ENCODE data around the gene SPEF2.
"Not testable (repeated sequence)": the region's sequence is repeated elsewhere in the genome, so short reads cannot be mapped to it uniquely, and the experiment has no call there.

Gene SPEF2

DNA sequence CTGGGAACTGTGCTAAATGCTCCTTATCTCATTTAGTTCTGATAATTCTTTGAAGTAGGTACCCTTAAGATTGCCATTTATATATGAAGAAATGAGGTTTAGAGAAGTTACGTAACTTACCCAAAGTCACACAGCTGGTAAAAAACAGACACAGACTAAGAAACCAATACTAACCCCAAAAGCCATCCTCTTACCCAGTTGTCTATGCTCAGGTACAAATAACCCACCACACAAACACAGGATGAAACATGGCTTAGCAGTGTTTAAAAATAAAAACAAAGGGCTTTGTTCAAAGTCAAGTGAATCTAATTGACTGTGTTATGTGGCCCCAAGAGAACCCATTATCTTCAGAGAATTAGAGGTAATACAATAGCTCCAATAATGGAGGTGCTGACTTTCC lies 202.0 kb downstream of the SPEF2 start:
- DNase-seq (ENCODE audit: low read depth, low spot score) = no peak

DNA sequence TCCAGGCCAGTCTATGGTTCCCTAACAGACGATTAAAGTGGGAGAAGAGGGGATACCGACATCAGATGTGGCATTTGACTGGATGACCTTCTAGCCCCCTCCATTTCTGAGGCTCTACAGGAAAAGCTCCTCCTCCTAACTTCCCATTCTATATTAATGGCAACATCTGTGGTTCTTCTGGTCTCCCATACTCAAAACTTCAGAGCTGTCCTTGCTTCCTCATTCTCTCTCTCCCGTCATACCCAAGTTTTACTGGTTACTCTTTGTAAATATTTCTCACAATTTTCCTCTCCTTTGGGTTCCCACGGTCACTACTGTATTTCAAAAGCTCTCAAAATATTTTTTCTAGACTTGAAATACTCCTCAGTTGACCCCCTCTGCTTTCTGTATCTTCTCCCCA lies 203.1 kb downstream of the SPEF2 start:
- DNase-seq (ENCODE audit: low read depth, low spot score) = no peak

GRCh38 chr5:35821513-35821912 lies 203.8 kb downstream of the SPEF2 start:
- DNase-seq (ENCODE audit: low read depth, low spot score) = no peak

DNA sequence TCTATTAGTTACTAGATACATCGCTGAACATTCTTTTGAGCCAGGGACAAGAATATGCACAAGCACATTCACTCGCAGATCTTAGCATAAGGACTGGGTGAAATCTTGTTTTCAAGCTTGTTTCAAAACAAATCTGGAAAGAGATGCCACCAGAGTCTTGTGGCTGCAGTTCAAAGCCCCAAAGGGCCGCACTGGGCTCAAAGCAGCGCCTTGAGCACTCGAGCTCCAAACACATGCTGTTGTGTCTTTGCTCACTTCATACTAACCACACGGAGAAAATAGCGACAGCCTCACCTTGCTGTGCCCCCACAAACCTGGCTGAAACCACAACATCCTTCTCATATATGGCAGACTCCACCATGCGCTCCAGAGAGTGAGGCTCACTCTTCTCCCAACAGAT lies 204.8 kb downstream of the SPEF2 start:
- DNase-seq (ENCODE audit: low read depth, low spot score) = no peak

- DNase-seq (ENCODE audit: low read depth, low spot score) = no peak
Measured at GRCh38 chr5:35823347-35824098, 205.9 kb downstream of the SPEF2 start.

- DNase-seq (ENCODE audit: low read depth, low spot score) = no peak
Measured at GRCh38 chr5:35826056-35826455, 208.4 kb downstream of the SPEF2 start.

- DNase-seq (ENCODE audit: low read depth, low spot score) = no peak
Measured at GRCh38 chr5:35826554-35826953, 208.9 kb downstream of the SPEF2 start.

DNA sequence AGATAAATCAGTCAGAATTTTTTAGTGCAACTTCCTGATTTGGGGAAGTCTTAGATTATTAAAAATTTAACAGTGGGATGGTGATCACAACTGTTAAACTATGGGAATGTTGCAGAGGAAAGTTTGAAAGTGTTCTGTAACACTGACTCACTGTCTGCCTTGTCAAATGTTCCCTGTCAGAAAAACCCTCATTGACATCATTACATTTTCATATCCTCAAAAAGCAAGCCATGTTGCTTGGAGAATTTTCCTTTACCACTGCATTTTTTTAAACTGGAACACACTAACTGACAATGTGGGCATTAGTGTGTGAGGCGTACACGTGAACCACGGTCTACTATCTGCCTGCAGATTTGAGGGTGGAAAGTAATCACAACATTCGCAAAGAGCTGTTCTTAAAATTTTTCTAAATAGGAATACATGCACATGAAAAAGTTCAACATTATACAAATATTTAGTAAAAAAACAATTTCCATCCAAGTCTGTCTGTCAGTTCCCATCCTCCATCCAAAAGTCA lies 210.5 kb downstream of the SPEF2 start:
- no peak for DNase-seq (ENCODE audit: low read depth, low spot score)

GRCh38 chr5:35830587-35830986 lies 212.9 kb downstream of the SPEF2 start:
- DNase-seq (ENCODE audit: low read depth, low spot score) = no peak

GRCh38 chr5:35832762-35833161 lies 215.1 kb downstream of the SPEF2 start:
- DNase-seq (ENCODE audit: low read depth, low spot score) = no peak

GRCh38 chr5:35833224-35833623 lies 215.6 kb downstream of the SPEF2 start:
- DNase-seq (ENCODE audit: low read depth, low spot score) = no peak

DNA sequence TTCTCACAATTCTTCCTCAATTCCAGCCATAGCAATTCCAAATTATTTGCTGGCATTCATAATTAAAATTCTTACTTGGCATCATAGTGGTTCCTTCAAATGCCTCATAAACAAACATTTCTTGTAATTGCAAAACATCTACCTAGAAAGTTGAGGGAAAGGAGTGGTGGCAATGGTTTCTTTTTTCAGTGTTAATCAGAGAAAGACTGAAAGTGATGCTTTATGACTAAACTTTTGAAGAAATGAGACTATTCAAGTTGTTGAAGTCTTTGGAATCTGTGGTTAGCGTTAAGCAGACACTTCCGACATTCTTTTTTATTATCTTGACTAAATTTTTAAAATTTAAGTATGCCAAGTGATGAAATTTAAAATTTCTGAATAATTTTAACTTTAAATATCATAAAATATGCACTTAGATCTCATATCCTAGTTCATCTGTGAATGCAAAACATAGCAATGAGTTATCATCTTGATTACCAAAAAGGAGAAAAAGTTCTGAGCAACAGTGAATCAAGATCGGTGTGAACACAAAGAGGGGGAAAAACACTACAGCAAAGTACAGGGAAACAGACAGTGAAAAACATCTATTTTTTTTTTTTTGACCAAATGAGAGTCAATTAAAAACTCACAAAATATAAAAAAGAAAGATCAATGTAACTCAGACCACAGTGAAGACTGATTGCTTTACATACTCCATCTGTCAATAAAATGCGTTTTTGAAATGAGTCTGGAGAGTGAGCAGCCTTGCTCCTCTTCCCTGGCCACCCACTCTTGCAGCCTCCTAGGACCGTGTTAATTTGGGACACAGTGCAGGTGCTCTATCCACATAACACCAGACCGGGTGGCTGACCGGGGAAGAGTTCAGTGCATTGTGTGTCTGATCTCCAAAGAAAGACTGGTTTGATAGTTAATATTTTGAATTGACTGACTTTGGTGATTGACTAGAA lies 218.4 kb downstream of the SPEF2 start:
- DNase-seq (ENCODE audit: low read depth, low spot score) = no peak

GRCh38 chr5:35838370-35839042 lies 220.8 kb downstream of the SPEF2 start:
- no peak for DNase-seq (ENCODE audit: low read depth, low spot score)

DNA sequence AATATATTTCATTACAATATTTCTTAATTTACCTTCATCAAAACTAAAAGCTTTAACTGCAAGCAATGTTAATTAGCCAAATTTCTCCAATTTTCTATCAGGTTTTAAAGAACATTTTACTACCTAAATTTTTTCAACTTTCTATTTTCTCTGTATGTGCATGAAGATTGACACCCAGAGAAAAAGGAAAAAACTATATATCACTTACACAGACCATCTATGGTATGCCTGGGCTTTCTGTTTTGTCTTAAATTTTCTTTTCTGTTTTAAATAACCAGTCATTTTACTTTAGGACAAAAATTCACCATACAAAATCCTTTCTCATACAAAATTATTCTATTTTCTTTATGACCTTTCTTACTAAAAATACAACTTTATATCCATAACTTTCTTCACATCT lies 225.2 kb downstream of the SPEF2 start:
- DNase-seq (ENCODE audit: low read depth, low spot score) = no peak

DNA sequence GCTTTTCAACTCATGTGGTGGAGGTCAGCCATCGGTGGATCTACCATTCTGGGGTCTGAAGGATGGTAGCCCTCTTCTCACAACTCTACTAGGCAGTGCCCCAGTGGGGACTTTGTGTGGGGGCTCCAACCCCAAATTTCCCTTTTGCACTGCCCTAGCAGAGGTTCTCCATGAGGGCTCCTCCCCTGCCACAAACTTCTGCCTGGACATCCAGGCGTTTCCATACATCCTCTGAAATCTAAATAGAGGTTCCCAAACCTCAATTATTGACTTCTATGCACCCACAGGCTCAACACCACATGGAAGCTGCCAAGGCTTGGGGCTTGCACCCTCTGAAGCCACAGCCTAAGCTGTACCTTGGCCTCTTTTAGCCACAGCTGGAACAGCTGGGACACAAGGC lies 227.8 kb downstream of the SPEF2 start:
- not testable (repeated sequence) for DNase-seq (ENCODE audit: low read depth, low spot score)

DNA sequence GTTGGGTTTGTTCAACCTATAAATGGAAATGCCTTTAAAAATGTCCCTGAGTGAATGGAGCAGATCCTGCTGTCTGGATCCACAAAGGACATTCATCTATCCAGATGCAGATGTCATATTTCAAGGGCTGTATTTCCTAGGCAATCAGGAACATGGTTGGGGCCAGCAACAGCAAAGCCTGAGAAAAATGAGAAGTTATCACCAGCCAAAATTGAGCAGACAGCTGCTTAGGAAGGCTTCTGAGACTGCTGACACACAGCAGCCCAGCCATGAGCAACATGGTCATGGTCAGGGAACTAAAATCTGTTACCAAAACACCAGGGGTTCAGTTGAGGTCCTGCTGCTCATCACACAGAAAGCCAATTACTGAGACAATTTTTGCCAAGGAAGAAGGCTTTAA lies 229.8 kb downstream of the SPEF2 start:
- DNase-seq (ENCODE audit: low read depth, low spot score) = no peak

DNA sequence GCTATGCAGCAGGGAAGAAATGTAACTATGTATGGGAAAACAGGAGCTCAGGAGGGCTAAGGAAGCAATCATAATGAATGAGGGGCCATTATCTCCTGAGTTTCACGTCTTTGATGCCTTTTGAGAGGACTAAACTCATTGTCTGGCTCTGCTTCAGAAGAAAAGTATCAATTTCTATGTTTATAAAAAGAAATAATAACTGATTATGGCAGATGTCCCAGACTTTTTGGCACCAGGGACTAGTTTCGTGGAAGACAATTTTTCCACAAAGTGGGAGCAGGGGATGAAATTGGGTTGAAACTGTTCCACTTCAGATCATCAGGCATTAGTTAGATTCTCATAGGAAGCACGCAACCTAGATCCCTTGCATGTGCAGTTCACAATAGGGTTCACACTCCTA lies 230.3 kb downstream of the SPEF2 start:
- no peak for DNase-seq (ENCODE audit: low read depth, low spot score)

DNA sequence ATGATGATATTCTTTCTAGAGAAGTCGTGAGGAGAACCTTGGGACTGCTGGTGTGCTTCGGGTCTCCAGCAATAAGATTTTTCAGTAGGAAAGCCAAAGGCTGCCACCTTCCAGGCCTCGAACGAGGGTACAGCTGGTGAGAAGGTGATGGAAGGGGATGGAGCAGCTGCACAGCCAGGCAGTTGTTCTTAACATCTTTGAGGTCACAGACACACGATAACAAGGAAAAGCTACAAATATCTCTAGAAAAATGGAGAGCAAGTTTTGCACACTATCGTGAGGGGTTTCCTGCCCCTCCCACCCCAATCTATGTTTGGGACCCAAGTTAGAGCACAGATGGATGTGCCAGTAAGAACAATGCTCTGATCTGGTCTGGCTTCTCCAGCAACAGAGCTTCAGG lies 232.2 kb downstream of the SPEF2 start:
- DNase-seq (ENCODE audit: low read depth, low spot score) = no peak

DNA sequence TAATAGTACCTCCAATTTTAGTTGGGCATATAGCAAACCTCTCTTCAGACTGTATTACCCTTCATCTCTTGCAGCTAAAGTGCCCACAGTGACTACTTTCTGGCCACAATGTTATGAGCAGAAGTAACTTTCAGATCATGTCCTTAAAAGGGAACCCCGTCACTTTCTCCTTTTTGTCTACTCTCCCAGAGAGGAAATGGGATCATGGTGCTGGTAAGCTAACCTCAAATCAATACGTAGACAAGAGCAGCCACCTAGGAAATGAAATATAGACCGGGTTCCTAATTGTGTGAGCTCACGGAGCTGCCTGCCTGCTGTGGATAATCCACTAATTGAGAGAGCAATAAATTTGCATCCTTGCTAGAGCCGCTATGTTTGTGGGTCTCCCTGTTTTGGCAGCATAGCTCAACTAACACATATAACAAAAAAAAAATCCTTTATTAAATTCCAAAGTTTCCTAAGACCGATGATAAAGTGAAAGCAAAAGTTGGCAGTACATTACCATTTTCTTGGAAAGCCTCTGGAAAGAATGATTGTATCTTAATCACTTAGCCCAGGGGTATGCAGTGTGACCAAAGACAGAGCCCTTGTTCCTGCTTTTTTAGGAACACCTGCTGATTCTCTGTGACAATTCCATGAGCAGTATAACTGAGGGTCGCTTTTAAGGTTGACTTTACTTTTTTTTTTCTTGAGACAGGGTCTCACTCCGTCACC lies 233.5 kb downstream of the SPEF2 start:
- no peak for DNase-seq (ENCODE audit: low read depth, low spot score)

- peak; percentile 30 for DNase-seq (ENCODE audit: low read depth, low spot score)
Measured at GRCh38 chr5:35852084-35852734, 234.5 kb downstream of the SPEF2 start.

GRCh38 chr5:35852773-35853172 lies 235.1 kb downstream of the SPEF2 start:
- no peak for DNase-seq (ENCODE audit: low read depth, low spot score)
